K562 (cell line): Measurements from ENCODE around the gene BRD7. TPM values are rescaled to one million over a fixed set of nuclear protein-coding genes. Genes with fewer than 3 reads are reported as not detected.

Experiments used
- ARID2 ChIP-seq: fragments of 450-650 bp; IDR thresholded peaks from 2 replicates; pipeline ENCODE4 v1.6.1; 2017; ENCODE audit warnings: antibody characterized with exemption, mild to moderate bottlenecking
- CBX5 ChIP-seq: IDR thresholded peaks from 2 replicates; pipeline ENCODE4 v1.6.1; 2014; ENCODE audit warnings: low read depth, borderline replicate concordance
- CTCFL ChIP-seq: IDR thresholded peaks from 2 replicates; pipeline ENCODE4 v1.6.1; 2011; ENCODE audit warnings: borderline replicate concordance, low read depth, mild to moderate bottlenecking, moderate library complexity, low read length; ENCODE audit not compliant: insufficient read depth, poor library complexity, severe bottlenecking
- EZH2 ChIP-seq: IDR thresholded peaks from 2 replicates; pipeline ENCODE4 v1.6.1; 2012; ENCODE audit warnings: low read depth, mild to moderate bottlenecking, inconsistent platforms, low read length, borderline replicate concordance
- ILF3 ChIP-seq: fragments of 450-650 bp; IDR thresholded peaks from 2 replicates; pipeline ENCODE4 v1.6.1; 2018; ENCODE audit warnings: antibody characterized with exemption, mild to moderate bottlenecking, moderate library complexity, borderline replicate concordance
- MAFF ChIP-seq: IDR thresholded peaks from 2 replicates; pipeline ENCODE4 v1.6.1; 2012; ENCODE audit warnings: low read length, improper control_type of control experiment
- NCOA1 ChIP-seq: fragments of 450-650 bp; IDR thresholded peaks from 2 replicates; pipeline ENCODE4 v1.6.1; 2016; ENCODE audit warnings: low read depth
- NELFE ChIP-seq: IDR thresholded peaks from 2 replicates; pipeline ENCODE4 v1.6.1; 2011; ENCODE audit warnings: mild to moderate bottlenecking; ENCODE audit not compliant: insufficient read depth, insufficient read length
- NFATC3 ChIP-seq: fragments of 450-650 bp; IDR thresholded peaks from 2 replicates; pipeline ENCODE4 v1.6.1; 2017; ENCODE audit warnings: mild to moderate bottlenecking
- RFX1 ChIP-seq: fragments of 450-650 bp; IDR thresholded peaks from 2 replicates; pipeline ENCODE4 v1.6.1; 2016; ENCODE audit warnings: mild to moderate bottlenecking, moderate library complexity
- SRSF7 ChIP-seq: fragments of 200-400 bp; formaldehyde crosslinking; optimal IDR thresholded peaks from 2 replicates; pipeline ENCODE3; 2017; ENCODE audit warnings: mild to moderate bottlenecking, low read depth, low read length
- TAF1 ChIP-seq: IDR thresholded peaks from 2 replicates; pipeline ENCODE4 v1.6.1; 2011; ENCODE audit warnings: mild to moderate bottlenecking, low read length, moderate library complexity; ENCODE audit not compliant: insufficient read depth, control insufficient read depth, severe bottlenecking; ENCODE audit errors: extremely low read depth
- THAP12 ChIP-seq: fragments of 250-450 bp; sonication (Bioruptor Pico); IDR thresholded peaks from 2 replicates; pipeline ENCODE4 v1.9.0; 2021; ENCODE audit warnings: mild to moderate bottlenecking, inconsistent platforms
- ZNF212 ChIP-seq: fragments of 450-650 bp; formaldehyde crosslinking; IDR thresholded peaks from 2 replicates; pipeline ENCODE4 v1.4.0; 2020; ENCODE audit warnings: mild to moderate bottlenecking
- ZNF318 ChIP-seq, 2 experiments: fragments of 450-650 bp; IDR thresholded peaks; 2 replicates each; pipeline ENCODE4 v1.6.1; 2016; ENCODE audit warnings: mild to moderate bottlenecking in 2 of 2, borderline replicate concordance in 1 of 2, low read depth in 1 of 2, moderate library complexity in 1 of 2
- polyA plus RNA-seq, 8 experiments: library from polyadenylated mRNA; depleted of rRNA in 4 of 8; stranded (reverse) in 5 of 8; unstranded in 3 of 8; fragments of >200 nt; fragmentation: Nextera tagmentation in 2 of 8; fragmentation: Illumina TruSeq in 1 of 8; extraction: Ambion mirVana in 2 of 8; extraction: Trizol in 1 of 8; gene quantifications; 2 replicates each; pipeline versions ENCODE4 v1.2.1 to v1.2.3, GENCODE V29; 2011 to 2014; ENCODE audit warnings: inconsistent platforms in 1 of 8, missing spikeins in 1 of 8
- total RNA-seq, 7 experiments: library from RNA; depleted of rRNA in 6 of 7; stranded (reverse); fragments of >200 nt in 6 of 7; fragmentation: Illumina TruSeq in 2 of 7; extraction: Trizol in 2 of 7; gene quantifications; 2 replicates each; pipeline versions ENCODE4 v1.2.1 to v1.2.3, GENCODE V29; 2011 to 2021; ENCODE audit warnings: low replicate concordance in 1 of 7

Gene BRD7
- total and polyA plus RNA-seq, 9 of the 15 experiments (the other 6 are each of a cell fraction or from before 2014, with no cell fraction given): 20.6 to 101 (median 68.7) TPM

GRCh38 chr16:50369133-50369804, 481 bp upstream of the BRD7 start (continued):
- TF ChIP-seq RFX1: no peak
- no peak for TF ChIP-seq CTCFL
- TF ChIP-seq NCOA1: peak; percentile 71; the same call in 1 of the 2 replicates
- TF ChIP-seq ARID2: peak; percentile 88
- no peak for TF ChIP-seq NELFE
- TF ChIP-seq CBX5: no peak
- TF ChIP-seq THAP12 (CRISPR knock-in tag): no peak
- 0 out of 2 replicates have a peak, but pooled peaks have one; percentile 5 for TF ChIP-seq MAFF
- no peak for TF ChIP-seq TAF1
- peak in 1 of 2 experiments; percentile 54; a peak in 2 of 4 replicates for TF ChIP-seq ZNF318 (IDR thresholded peaks at IDR 0.05; ENCODE audit: borderline replicate concordance in 1 of 2, low read depth in 1 of 2)
- no peak for TF ChIP-seq EZH2
- peak; percentile 86 for TF ChIP-seq NFATC3
- no peak for TF ChIP-seq SRSF7
- no peak for TF ChIP-seq ZNF212 (CRISPR knock-in tag)
- no peak for TF ChIP-seq ILF3
